HCT116 (cell line): Measurements from ENCODE around the gene OCA2. TPM values are rescaled to one million over a fixed set of nuclear protein-coding genes. Genes with fewer than 3 reads are reported as not detected.

Experiments
- ATAC-seq: fragments of 200-7000 bp; cut with Tn5 transposase; 2 replicates; pipeline ENCODE4 v1.9.1; 2020; ENCODE audit warnings: mild to moderate bottlenecking, moderate library complexity
- BruUV-seq: library from RNA; stranded (reverse); fragments of 400-500 nt; replicated peaks from 2 replicates; lab custom pipeline; 2021; lab: Mats Ljungman, UMichigan
- CTCF ChIA-PET: fragments of 300-600 bp; sonication (Branson Sonifier 250); formaldehyde crosslinking; loops from one replicate; lab custom pipeline; 2021; ENCODE audit warnings: antibody characterized with exemption; lab: Charles Lee
- POLR2A ChIA-PET: fragments of 300-600, 350-600 bp; sonication (Branson Sonifier 250); formaldehyde crosslinking; loops from one replicate; lab custom pipeline; 2021; ENCODE audit warnings: antibody characterized with exemption; lab: Charles Lee
- RAD21 ChIA-PET, 2 experiments: fragments of 300-600 bp; sonication (Branson Sonifier 250); formaldehyde crosslinking; loops; one replicate each; lab custom pipeline; 2023; ENCODE audit warnings: low total read pairs in 2 of 2; ENCODE audit not compliant: uncharacterized antibody in 2 of 2, unreplicated experiment in 2 of 2, low non-redundant PET in 1 of 2; lab: Charles Lee
- DNase-seq: peaks from one replicate; pipeline ENCODE4 v3.0.0-alpha.2; 2010; ENCODE audit warnings: low read depth, low spot score
- H2AFZ ChIP-seq: fragments of 200-600 bp; shearing (Covaris generic), sonication (generic); 2 replicates; pipeline ENCODE4 v1.6.1; 2017; ENCODE audit warnings: low read depth, mixed run types, mixed read lengths, antibody characterized with exemption, low read length; ENCODE audit not compliant: poor library complexity, severe bottlenecking
- H3K27ac ChIP-seq: 2 replicates; pipeline ENCODE4 v1.5.1; 2012; ENCODE audit warnings: low read depth, low read length
- H3K27me3 ChIP-seq: fragments of 200-600 bp; sonication (generic); 2 replicates; pipeline ENCODE4 v1.6.1; 2016; ENCODE audit warnings: mixed run types, low read length, mixed read lengths; ENCODE audit not compliant: insufficient read depth
- H3K36me3 ChIP-seq, 2 experiments: fragments of 200-500 bp in 1 of 2; fragments of 200-600 bp in 1 of 2; sonication (Bioruptor generic) in 1 of 2; sonication (generic) in 1 of 2; 2 replicates each; pipeline versions ENCODE4 v1.5.1 to v1.6.1; 2014 to 2016; ENCODE audit warnings: low read length in 2 of 2, inconsistent platforms in 1 of 2, mixed read lengths in 1 of 2, mixed run types in 1 of 2; ENCODE audit not compliant: insufficient read depth in 2 of 2, control insufficient read depth in 1 of 2
- H3K4me1 ChIP-seq, 2 experiments: fragments of 200-600 bp in 1 of 2; sonication (generic) in 1 of 2; 2 replicates each; pipeline versions ENCODE4 v1.5.1 to v1.6.1; 2012 to 2017; ENCODE audit warnings: low read length in 2 of 2, inconsistent platforms in 1 of 2, mild to moderate bottlenecking in 1 of 2, mixed read lengths in 1 of 2, mixed run types in 1 of 2, moderate library complexity in 1 of 2; ENCODE audit not compliant: insufficient read depth in 2 of 2, control insufficient read depth in 1 of 2
- H3K4me2 ChIP-seq: fragments of 200-600 bp; sonication (generic); 2 replicates; pipeline ENCODE4 v1.6.1; 2017; ENCODE audit warnings: mixed run types, low read length, mixed read lengths
- H3K4me3 ChIP-seq, 2 experiments: fragments of 200-600 bp in 1 of 2; sonication (generic) in 1 of 2; replicated peaks in 1 of 2; 2 replicates each; pipeline ENCODE4 v1.5.1; 2011 to 2016; ENCODE audit warnings: low read length in 2 of 2, control low read depth in 1 of 2, low read depth in 1 of 2, mild to moderate bottlenecking in 1 of 2, mixed read lengths in 1 of 2, mixed run types in 1 of 2
- H3K79me2 ChIP-seq: fragments of 200-600 bp; sonication (generic); 2 replicates; pipeline ENCODE4 v1.6.1; 2017; ENCODE audit warnings: mild to moderate bottlenecking, mixed run types, low read length, moderate library complexity, mixed read lengths; ENCODE audit not compliant: insufficient read depth
- H3K9ac ChIP-seq: fragments of 200-600 bp; sonication (generic); 2 replicates; pipeline ENCODE4 v1.6.1; 2016; ENCODE audit warnings: low read length, mixed read lengths
- H3K9me2 ChIP-seq: fragments of 200-600 bp; sonication (generic), shearing (Covaris generic); 2 replicates; pipeline ENCODE4 v1.6.1; 2017; ENCODE audit warnings: mixed run types, mild to moderate bottlenecking, moderate library complexity; ENCODE audit not compliant: insufficient read depth
- H3K9me3 ChIP-seq, 2 experiments: fragments of 200-500 bp in 1 of 2; fragments of 200-600 bp in 1 of 2; sonication (Bioruptor generic) in 1 of 2; sonication (generic) in 1 of 2; 2 replicates each; pipeline ENCODE4 v1.6.1; 2014 to 2017; ENCODE audit warnings: low read length in 2 of 2, mixed read lengths in 2 of 2, inconsistent platforms in 1 of 2, low read depth in 1 of 2, mild to moderate bottlenecking in 1 of 2, mixed run types in 1 of 2, moderate library complexity in 1 of 2; ENCODE audit not compliant: control insufficient read depth in 1 of 2, insufficient read depth in 1 of 2
- H4K20me1 ChIP-seq: fragments of 200-600 bp; sonication (generic), shearing (Covaris generic); 2 replicates; pipeline ENCODE4 v1.6.1; 2017; ENCODE audit warnings: mixed run types, mild to moderate bottlenecking, moderate library complexity; ENCODE audit not compliant: insufficient read depth
- CTCF ChIP-seq, 3 experiments: fragments of 200-600 bp in 1 of 3; sonication (generic) in 1 of 3; IDR thresholded peaks in 2 of 3; conservative IDR thresholded peaks in 1 of 3; 2 replicates each; pipeline ENCODE4 v1.5.1; 2012 to 2017; ENCODE audit warnings: low read depth in 2 of 3, low read length in 2 of 3, antibody characterized with exemption in 1 of 3, borderline replicate concordance in 1 of 3, control low read depth in 1 of 3, mild to moderate bottlenecking in 1 of 3, mixed read lengths in 1 of 3, mixed run types in 1 of 3, moderate library complexity in 1 of 3; ENCODE audit not compliant: insufficient read depth in 1 of 3
- EGR1 ChIP-seq: IDR thresholded peaks from 2 replicates; pipeline ENCODE4 v1.6.1; 2012; ENCODE audit warnings: low read depth
- ELF1 ChIP-seq: IDR thresholded peaks from 2 replicates; pipeline ENCODE4 v1.6.1; 2012; ENCODE audit warnings: low read depth, borderline replicate concordance
- MAX ChIP-seq: IDR thresholded peaks from 2 replicates; pipeline ENCODE4 v1.6.1; 2012
- POLR2A ChIP-seq: IDR thresholded peaks from 2 replicates; pipeline ENCODE4 v1.7.0; 2011; ENCODE audit warnings: borderline replicate concordance; ENCODE audit not compliant: insufficient read depth, insufficient read length; ENCODE audit errors: extremely low read depth
- POLR2AphosphoS5 ChIP-seq: IDR thresholded peaks from 2 replicates; pipeline ENCODE4 v1.6.1; 2011; ENCODE audit warnings: mild to moderate bottlenecking, low read depth, low read length, moderate library complexity
- RAD21 ChIP-seq: IDR thresholded peaks from 2 replicates; pipeline ENCODE4 v1.6.1; 2012; ENCODE audit warnings: low read depth, mild to moderate bottlenecking
- REST ChIP-seq: IDR thresholded peaks from 2 replicates; pipeline ENCODE4 v1.6.1; 2012; ENCODE audit warnings: low read depth
- SP1 ChIP-seq: IDR thresholded peaks from 2 replicates; pipeline ENCODE4 v1.6.1; 2012; ENCODE audit warnings: low read depth
- SRF ChIP-seq: IDR thresholded peaks from 2 replicates; pipeline ENCODE4 v1.6.1; 2012; ENCODE audit warnings: low read depth
- TCF7L2 ChIP-seq: IDR thresholded peaks from 2 replicates; pipeline ENCODE4 v1.7.0; 2011; ENCODE audit warnings: borderline replicate concordance, inconsistent platforms; ENCODE audit not compliant: insufficient read depth, insufficient read length; ENCODE audit errors: extremely low read depth
- ZFX ChIP-seq: fragments of 450-650 bp; IDR thresholded peaks from 2 replicates; pipeline ENCODE4 v1.6.1; 2017
- ZNF274 ChIP-seq: fragments of 200-500 bp; sonication (Bioruptor generic); IDR thresholded peaks from 2 replicates; pipeline ENCODE4 v1.6.1; 2014; ENCODE audit warnings: mild to moderate bottlenecking, low read depth, low read length, inconsistent platforms
- intact Hi-C: fragments of 100-400 bp; cut with micrococcal nuclease; formaldehyde crosslinking; loops from 2 replicates; pipeline ENCODE4 v1.10.0; 2022
- total RNA-seq: library from RNA; stranded (reverse); gene quantifications from one replicate; pipeline ENCODE4 v1.2.1, GENCODE V29; 2021; ENCODE audit not compliant: unreplicated experiment

OCA2 gene
- total RNA-seq, 1 experiment from 2014 or later: not detected

- H3K4me3 ChIP-seq: no peak overlapping the region
These were observed 166.5 kb downstream of the OCA2 start for GRCh38 chr15:27932600-27932999.

More at GRCh38 chr15:27932600-27932999, 166.5 kb downstream of the OCA2 start:
- Histone ChIP-seq H3K4me1 (no peaks in the 10 kb centered on the region), H3K36me3 (no peaks in the 10 kb centered on the region), H3K4me2 (no peak overlapping the region), H2AFZ (no peak overlapping the region), H4K20me1 (no peaks in the 10 kb centered on the region), H3K79me2 (no peaks in the 10 kb centered on the region), H3K9me3 (peaks cover 0 to 13% of the 10 kb centered on the region in 2 experiments; a peak in 2 of 4 replicates), H3K27ac (no peak overlapping the region), H3K27me3 (no peaks in the 10 kb centered on the region), H3K9ac (no peak overlapping the region), H3K9me2 (no peaks in the 10 kb centered on the region)
- no peak for TF ChIP-seq POLR2AphosphoS5
- no peak for TF ChIP-seq MAX
- TF ChIP-seq TCF7L2: no peak
- TF ChIP-seq POLR2A: no peak
- TF ChIP-seq SP1: no peak
- no peak for TF ChIP-seq RAD21
- no peak for TF ChIP-seq ZFX
- no peak for TF ChIP-seq EGR1
- no peak for TF ChIP-seq ELF1
- no peak for TF ChIP-seq CTCF (IDR thresholded peaks at IDR 0.05 in 2 of 3, conservative IDR thresholded peaks at IDR 0.05 in 1 of 3; ENCODE audit: borderline replicate concordance in 1 of 3, insufficient read depth in 1 of 3, low read depth in 2 of 3, low read length in 2 of 3)
- TF ChIP-seq SRF: no peak
- no peak for TF ChIP-seq ZNF274
- no peak for TF ChIP-seq REST
- ATAC-seq (no peak), DNase-seq (no peak)
- intact Hi-C loops: no loop called here
- BruUV-seq: no TSS peak
- ChIA-PET CTCF (no interaction called here), POLR2A (no interaction called here), RAD21 (no interaction called here)
